ENCODE measurements around the gene TM4SF5.

DNA sequence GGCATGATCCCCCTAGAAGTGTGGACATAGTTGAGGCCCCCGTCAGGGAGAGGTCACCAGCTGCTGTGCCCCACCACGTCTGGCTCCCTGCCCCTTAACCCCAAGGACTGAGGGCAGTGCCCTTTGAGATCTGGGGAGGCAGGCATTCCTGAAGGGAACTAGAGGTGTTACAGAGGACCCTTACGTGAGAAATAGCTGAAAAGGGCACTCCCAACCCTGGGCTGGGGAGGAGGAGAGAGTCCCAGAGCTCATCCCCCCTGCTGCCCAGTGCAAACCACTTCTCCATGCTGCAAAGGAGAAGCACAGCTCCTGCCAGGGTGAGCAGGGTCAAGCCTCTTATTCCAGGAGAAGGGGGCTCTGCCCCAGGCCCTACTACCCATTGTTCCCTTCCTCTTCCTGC lies 51.1 kb downstream of the TM4SF5 start:
- TF ChIP-seq EZH2 (IDR thresholded peaks at IDR 0.05) (no peak), POLR2AphosphoS5 (IDR thresholded peaks at IDR 0.05; ENCODE audit: borderline replicate concordance, low read depth, low read length) (no peak), FOXP2 (optimal IDR thresholded peaks at IDR 0.05; ENCODE audit: control extremely low read depth, extremely low read length, insufficient read depth) (no peak)
